Urothelium cell line (cell line): ENCODE measurements around the gene CHPF.

ENCODE experiments used
- DNase-seq: peaks from one replicate; pipeline ENCODE4 v3.0.0; 2011; ENCODE audit warnings: low spot score, mixed read lengths
- FAIRE-seq: peaks from 2 replicates; lab custom pipeline; 2011; peaks lifted over from hg19 to GRCh38; lab: Jason Lieb, UNC

Gene CHPF

DNA sequence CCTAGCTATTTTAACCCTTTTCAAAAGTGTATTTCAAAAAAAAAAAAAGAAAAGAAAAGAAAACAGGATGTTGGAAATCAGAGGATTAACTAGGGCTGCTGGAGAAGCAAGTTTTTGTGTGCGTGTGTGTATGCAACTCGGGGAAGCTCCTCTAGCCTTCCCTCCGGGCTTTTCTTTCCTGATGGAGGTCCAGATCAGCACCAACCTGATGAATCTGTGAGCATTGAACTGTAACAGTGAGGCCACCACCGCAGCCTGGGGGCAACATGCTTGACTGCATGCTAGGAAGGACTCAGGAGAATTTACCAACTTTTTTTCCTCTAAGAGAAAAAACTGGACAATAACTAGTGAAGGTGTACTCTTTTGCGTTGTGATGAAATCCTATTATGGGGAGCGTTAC lies 25.4 kb upstream of the CHPF start:
- no peak for FAIRE-seq
- DNase-seq: no peak

- FAIRE-seq (no peak), DNase-seq (no peak)
These were observed 24.3 kb upstream of the CHPF start for GRCh38 chr2:219567791-219568361.

DNA sequence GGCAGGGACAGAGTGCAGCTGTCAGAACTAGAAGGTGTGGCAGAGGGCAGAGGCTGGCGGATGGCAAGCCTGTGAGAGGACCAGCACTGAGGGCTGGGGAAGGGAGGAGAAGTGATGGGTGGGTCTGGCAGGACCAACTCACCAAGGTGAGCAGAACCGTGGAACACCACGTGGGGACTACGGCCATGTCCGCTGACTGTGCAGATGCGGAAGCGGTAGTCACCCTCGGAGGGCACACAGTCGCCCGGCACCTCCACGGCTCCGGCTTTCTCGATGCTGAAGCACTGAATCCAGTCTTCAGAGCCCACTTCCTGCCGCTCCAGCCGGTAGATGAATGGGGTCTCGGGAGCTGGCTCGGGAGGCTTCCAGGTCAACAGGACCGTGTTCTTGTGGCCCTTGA lies 23.5 kb upstream of the CHPF start:
- FAIRE-seq (no peak), DNase-seq (no peak)

DNA sequence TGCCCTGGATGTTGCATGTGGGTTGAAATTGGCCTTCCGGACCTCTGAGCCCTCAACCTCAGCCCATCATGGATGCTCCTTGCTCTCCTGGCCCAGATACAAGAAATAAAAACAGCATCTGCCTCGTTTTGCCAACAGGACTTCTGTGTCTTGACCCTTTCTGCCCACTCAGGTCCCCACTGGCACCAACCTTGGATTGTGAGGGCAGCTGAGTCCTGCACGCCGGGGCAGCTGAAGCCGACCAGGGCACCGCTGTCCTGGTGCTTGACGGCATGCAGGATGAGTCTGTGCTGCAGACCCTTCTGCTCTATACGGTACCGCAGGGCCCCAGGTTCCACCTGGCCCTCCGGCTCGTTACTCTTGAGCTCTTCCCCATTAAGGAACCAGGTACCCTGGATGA lies 23.0 kb upstream of the CHPF start:
- no peak for FAIRE-seq

GRCh38 chr2:219565130-219566080 lies 21.8 kb upstream of the CHPF start:
- FAIRE-seq: no peak

More for the DNA sequence above, 23.0 kb upstream of the CHPF start:
- DNase-seq: no peak

GRCh38 chr2:219563271-219563928 lies 19.8 kb upstream of the CHPF start:
- no peak for DNase-seq
- FAIRE-seq: peak; percentile 53

More at GRCh38 chr2:219565130-219566080, 21.8 kb upstream of the CHPF start:
- no peak for DNase-seq

GRCh38 chr2:219562049-219563020 lies 18.7 kb upstream of the CHPF start:
- no peak for FAIRE-seq

DNA sequence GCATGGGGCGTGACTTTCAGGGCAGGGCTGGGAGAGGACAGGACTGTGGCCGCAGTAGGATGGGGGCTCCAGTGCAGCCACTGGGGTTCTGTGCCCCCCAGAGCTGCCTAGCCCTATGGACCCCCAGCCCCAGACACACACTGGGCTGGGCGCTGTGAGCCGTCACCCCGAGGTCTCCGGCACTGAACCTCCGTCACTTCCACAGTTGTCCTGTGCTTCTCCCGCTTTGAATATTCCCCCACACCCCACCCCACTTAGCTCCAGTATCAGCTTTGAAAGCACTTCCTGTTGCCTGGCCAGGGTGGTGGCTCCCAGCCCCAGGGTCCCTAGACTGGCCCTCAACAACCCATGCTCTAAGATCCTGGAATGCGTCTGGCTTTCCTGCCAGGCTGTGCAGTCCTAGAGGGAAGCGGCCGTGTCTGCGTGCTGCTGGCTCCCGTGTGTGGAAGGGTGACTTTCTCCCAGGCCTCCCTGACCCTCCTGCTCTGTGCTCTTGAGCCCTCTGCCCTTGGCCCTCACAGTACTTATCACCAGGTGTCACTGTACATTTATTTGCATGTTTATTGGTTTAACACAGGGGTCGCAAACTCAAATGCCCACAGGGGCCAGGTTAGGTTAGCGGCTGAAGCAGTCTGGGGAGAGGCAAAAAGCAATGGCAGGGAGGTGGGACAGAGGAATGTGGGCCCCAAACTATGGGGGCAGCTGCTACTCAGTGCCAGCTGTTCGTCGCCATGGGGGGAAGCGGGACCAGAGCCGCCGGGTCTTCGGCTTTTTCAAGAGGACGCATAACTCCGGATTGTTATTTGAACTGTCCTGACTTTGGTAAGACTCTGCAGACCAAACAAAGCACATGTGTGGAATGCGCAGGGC lies 17.8 kb upstream of the CHPF start:
- no peak for DNase-seq
- FAIRE-seq: no peak

More at GRCh38 chr2:219562049-219563020, 18.7 kb upstream of the CHPF start:
- no peak for DNase-seq

GRCh38 chr2:219560893-219561178 lies 17.2 kb upstream of the CHPF start:
- DNase-seq: no peak
- FAIRE-seq: no peak

- DNase-seq: peak; percentile 48
- no peak for FAIRE-seq
These were observed 16.7 kb upstream of the CHPF start for GRCh38 chr2:219560037-219560892.

- no peak for FAIRE-seq
- DNase-seq: no peak
These were observed 15.7 kb upstream of the CHPF start for GRCh38 chr2:219559156-219559915.

DNA sequence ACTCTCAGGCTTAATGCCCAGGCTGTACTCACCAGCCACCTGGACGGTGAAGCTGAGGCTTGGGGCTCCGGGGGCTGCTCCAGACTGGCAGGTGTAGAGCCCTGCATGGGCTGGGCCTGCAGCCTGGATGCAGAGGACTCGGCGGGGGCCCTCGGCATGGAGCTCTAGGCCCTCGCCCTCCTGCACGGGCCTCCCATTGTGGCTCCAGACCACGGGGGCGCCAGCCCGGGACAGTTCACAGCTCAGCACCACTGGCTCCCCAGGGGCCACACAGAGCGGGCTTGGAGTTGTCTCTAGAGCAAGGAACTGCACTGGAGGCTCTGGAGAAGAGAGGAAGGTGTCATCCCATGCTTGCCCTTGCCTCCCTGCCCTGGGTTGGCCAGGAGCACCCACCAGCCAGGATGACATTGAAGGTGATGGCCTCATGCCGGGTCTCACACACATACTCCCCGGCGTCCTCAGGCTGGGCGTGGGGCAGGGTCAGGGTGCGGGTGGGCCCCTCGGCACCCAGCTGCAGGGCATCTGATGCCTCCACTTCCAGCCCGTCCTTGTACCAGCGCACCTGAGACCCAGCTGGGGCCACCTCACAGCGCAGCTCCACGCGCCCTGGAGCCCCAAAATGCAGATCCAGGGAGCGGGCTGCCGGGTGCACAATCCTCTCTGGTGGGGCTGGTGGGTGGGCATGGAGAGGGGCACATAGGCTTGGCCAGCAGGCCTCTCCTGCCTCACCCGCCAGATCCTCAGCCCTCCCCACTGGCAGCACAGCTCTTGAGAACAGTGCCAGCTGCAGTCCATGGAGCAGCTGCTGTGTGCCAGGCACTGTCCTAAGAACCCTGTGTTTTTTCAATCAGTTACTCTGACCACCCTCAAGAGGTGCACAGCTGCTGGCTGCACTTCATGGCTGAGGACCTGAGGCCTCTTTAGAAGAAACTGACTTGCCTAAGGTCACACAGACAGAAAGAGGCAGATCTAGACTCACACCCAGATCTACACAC lies 14.5 kb upstream of the CHPF start:
- no peak for DNase-seq
- FAIRE-seq: no peak

GRCh38 chr2:219557320-219557719 lies 13.7 kb upstream of the CHPF start:
- FAIRE-seq (no peak), DNase-seq (no peak)

GRCh38 chr2:219556413-219556812 lies 12.8 kb upstream of the CHPF start:
- DNase-seq (no peak), FAIRE-seq (no peak)

GRCh38 chr2:219555956-219556355 lies 12.3 kb upstream of the CHPF start:
- FAIRE-seq: no peak

DNA sequence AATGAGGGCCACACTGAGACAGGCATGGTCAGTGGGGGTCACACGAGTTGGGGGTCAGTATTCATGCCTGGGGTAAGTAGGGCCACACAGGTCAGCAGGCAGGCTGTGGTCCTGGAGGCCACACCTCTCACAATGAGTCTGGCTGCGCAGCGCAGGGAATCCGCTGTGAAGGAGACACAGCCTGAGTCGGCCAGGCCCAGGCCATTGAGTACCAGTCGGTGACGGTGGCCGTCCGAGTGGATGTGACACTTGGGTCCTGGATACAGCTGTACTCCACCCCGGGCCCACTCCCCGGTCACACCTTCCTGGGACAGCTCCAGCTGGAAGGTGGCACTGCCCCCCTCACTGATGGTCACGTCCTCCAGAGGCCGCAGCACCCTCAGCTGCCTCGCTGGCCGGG lies 10.7 kb upstream of the CHPF start:
- FAIRE-seq (no peak), DNase-seq (no peak)

More at GRCh38 chr2:219555956-219556355, 12.3 kb upstream of the CHPF start:
- no peak for DNase-seq

GRCh38 chr2:219553463-219553963 lies 9.9 kb upstream of the CHPF start:
- FAIRE-seq (no peak), DNase-seq (no peak)
